GM12874 (cell line): ENCODE results near the gene ARHGEF39.

ENCODE experiments used
- CTCF ChIP-seq: IDR thresholded peaks from 2 replicates; pipeline ENCODE4 v1.5.1; 2011; ENCODE audit warnings: low read depth, mild to moderate bottlenecking, control low read depth, low read length, moderate library complexity; ENCODE audit not compliant: insufficient read depth

Gene ARHGEF39

GRCh38 chr9:35646153-35646532, 18.9 kb downstream of the ARHGEF39 start:
- no peak for TF ChIP-seq CTCF

- no peak for TF ChIP-seq CTCF
Measured at GRCh38 chr9:35643046-35643445, 21.9 kb downstream of the ARHGEF39 start.

GRCh38 chr9:35639631-35640030, 25.4 kb downstream of the ARHGEF39 start:
- no peak for TF ChIP-seq CTCF

- no peak for TF ChIP-seq CTCF
Measured at GRCh38 chr9:35636135-35636876, 28.7 kb downstream of the ARHGEF39 start.

DNA sequence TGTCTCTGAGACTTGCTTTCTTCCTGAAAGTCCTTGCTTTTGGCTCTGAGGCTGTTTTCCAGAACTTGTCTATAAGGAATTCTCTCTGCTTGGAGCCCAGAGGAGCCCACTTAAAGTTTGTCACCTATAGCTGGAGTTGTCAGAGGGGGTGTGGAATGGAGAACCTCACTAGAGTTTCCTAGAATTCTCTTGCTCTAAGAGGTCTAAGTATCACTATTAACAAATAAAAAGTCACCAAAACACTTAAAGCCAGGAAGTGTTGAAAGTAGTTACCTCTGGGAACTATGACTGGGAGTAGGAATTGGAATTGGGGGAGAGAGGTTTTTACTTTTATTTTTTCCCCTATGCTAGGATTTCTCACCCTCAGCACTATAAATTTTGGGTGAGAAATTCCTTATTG, 29.3 kb downstream of the ARHGEF39 start:
- no peak for TF ChIP-seq CTCF

GRCh38 chr9:35629597-35629996, 35.4 kb downstream of the ARHGEF39 start:
- no peak for TF ChIP-seq CTCF

DNA sequence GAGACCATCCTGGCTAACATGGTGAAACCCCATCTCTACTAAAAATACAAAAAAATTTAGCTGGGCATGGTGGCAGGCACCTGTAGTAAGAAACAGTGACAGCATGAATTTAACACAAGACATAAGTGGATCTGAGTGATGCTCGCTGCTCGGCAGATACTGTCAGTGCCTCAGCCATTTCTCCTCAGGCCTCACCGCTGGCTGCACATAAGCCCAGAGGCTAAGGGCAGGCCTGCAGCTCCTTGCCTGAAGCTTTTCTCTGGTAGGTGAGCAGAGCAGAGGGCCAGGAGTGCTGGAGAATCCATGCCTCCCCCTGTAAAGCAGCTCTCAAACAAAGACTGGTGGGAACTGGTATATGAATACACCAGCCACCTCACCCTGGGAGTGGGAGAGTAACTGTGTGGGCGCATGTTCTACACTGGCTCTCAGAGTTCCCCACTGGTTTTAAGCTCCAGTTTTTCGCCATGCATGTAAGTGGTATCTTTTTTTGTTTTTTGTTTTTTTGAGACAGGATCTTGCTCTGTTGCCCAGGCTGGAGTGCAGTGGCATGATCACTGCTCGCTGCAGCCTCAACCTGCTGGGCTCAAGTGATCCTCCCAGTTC, 36.5 kb downstream of the ARHGEF39 start:
- no peak for TF ChIP-seq CTCF
